ENCODE data around the gene PRIM2.
"Not testable (repeated sequence)": the region's sequence is repeated elsewhere in the genome, so short reads cannot be mapped to it uniquely, and the experiment has no call there.

GRCh38 chr6:57419341-57419740, 101.9 kb downstream of the PRIM2 start:
- TF ChIP-seq, protein P1, sequence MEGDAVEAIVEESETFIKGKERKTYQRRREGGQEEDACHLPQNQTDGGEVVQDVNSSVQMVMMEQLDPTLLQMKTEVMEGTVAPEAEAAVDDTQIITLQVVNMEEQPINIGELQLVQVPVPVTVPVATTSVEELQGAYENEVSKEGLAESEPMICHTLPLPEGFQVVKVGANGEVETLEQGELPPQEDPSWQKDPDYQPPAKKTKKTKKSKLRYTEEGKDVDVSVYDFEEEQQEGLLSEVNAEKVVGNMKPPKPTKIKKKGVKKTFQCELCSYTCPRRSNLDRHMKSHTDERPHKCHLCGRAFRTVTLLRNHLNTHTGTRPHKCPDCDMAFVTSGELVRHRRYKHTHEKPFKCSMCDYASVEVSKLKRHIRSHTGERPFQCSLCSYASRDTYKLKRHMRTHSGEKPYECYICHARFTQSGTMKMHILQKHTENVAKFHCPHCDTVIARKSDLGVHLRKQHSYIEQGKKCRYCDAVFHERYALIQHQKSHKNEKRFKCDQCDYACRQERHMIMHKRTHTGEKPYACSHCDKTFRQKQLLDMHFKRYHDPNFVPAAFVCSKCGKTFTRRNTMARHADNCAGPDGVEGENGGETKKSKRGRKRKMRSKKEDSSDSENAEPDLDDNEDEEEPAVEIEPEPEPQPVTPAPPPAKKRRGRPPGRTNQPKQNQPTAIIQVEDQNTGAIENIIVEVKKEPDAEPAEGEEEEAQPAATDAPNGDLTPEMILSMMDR (IDR thresholded peaks at IDR 0.05): not testable (repeated sequence)
- TF ChIP-seq POLR2A (IDR thresholded peaks at IDR 0.05; ENCODE audit: low read depth); POLR2AphosphoS5 (IDR thresholded peaks at IDR 0.05): not testable (repeated sequence)

All from esophagus muscularis mucosa (tissue), 3 donors.